GM19468 (cell line): ENCODE results near the gene ATAT1.

Experiments used
- ATAC-seq: cut with Tn5 transposase; IDR thresholded peaks from one replicate; pipeline ENCODE4 v1.9.1; 2021; ENCODE audit warnings: mild to moderate bottlenecking, moderate library complexity, moderate number of reproducible peaks; ENCODE audit not compliant: unreplicated experiment; ENCODE audit errors: extremely low read depth

ATAT1 gene

DNA sequence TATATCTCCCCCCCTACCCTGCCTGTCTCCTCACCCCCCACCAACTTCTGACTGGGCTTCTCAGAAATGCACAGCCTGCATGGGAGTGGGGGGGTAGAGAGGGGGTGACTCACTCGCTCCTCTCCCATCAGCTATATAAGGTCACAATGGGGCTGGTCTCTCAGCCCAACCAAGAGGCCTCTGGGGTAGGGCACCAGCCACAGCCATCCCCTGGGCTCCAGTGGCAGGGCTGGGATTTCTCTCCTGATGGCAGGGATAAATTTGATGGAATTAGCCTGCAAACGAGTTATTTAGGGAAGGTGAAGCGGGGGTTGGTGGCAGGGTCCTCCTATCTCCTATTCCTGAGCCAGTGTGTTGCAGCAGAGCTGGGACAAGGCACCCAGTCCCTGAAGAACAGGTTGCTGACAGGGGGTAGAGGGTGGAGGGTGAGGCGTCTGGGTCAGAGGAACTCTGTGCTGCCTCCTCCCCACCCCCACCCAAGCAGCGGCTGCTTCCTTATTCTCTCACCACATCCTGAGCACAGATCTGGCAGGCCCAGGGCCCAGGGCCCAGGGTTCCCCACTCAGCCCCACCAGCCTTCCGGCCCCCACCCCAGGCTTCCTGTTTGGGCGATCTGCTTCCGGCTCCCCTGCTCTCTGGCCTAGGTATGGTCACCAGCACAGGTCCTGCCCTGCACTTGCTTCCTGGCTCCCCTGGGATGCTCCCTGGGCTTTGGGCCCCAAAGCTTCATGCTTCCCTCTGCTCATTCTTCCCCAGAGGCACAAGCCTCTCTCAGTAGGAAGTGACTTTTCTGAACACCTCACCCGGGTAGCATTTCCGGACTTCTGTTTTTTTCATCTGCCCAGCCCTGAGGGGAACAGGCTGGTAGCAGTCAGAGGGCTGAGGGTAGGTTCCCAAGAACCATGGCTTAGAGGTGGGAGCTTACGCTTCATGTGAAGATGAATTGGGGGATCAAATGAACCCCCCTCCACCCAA lies 55.8 kb downstream of the ATAT1 start:
- no peak for ATAC-seq

DNA sequence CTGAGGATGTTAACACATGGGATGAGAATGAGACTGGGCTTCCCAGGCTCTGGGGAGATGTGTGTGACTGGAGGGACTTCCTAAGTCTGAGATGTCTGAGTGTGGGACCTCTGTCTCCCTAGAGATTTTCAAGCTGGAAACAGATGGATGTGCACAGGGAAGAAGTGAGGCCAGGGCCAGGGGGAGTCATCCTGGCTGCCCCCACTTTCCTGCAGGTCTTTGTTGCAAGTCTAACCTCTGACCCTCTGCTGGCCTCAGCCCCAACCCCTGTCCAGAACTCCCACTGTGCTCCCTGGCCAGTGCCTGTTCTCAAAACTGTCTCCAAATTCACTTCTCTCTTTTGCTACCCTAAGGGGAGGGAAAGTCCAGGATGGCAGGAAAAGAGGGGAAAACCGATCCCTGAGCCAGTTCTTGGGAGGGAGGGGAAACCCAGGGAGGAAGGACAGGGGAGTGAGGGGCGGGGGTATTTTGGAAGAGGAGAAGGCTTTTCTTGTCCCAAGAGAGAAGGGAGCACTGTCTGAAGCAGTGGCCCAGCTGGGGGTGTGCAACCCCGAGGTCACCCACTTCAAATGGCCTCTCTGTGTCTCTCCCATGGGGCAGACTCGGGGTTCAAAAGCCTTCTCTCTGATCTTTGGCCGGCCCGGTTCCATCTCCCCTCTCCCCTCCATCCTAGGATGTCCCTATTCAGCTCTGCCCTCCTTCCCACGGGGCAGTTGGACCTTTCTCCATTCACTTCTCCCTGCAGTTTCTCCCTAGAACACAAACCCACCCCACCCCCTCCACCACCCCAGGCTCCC lies 56.7 kb downstream of the ATAT1 start:
- ATAC-seq, result no peak

- ATAC-seq, result no peak
Observed at GRCh38 chr6:30683980-30684338, 57.3 kb downstream of the ATAT1 start.

- no peak for ATAC-seq
Observed at GRCh38 chr6:30684386-30685156, 57.9 kb downstream of the ATAT1 start.

DNA sequence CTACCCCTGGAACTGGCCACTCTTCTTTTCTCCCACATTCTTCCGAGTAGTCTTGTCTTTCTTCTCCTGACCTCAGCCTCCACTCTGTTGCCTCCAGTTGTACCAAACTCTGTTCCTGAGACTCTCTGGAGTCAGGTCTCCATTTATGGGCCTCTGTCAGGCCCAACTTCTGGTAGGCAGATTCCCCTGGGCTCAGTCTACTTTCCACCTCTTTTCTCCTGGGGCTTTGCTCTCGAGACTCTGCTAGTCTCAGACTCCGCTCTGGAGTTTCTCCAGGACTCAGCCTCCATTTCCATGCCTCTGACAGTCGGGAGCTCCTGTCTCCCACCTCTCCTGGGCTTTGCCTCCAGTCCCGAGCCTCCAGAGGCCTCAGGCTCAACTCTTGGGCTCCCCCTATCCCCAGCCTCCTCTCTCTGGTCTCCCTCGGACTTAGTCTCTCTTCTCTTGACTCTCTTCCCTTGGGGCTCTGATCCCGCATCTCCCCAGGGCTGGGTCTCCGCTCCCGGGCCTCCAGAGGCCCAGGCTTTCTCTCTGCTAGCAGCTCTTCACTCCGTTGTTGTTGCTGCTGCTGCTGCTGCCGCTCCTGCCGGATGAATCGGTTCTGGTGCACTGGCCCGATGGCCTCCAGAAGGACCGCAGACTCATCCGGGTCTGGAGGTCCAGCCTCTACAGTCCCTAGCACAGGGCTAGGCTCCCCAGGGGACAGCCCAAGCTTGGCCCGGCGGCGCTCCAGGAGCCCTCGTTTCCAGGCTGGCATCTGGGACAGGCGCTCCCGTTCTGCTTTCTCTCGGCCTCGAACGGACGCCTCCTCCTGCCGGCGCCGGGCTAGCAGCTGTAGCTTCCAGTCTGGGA lies 58.7 kb downstream of the ATAT1 start:
- ATAC-seq, result no peak

DNA sequence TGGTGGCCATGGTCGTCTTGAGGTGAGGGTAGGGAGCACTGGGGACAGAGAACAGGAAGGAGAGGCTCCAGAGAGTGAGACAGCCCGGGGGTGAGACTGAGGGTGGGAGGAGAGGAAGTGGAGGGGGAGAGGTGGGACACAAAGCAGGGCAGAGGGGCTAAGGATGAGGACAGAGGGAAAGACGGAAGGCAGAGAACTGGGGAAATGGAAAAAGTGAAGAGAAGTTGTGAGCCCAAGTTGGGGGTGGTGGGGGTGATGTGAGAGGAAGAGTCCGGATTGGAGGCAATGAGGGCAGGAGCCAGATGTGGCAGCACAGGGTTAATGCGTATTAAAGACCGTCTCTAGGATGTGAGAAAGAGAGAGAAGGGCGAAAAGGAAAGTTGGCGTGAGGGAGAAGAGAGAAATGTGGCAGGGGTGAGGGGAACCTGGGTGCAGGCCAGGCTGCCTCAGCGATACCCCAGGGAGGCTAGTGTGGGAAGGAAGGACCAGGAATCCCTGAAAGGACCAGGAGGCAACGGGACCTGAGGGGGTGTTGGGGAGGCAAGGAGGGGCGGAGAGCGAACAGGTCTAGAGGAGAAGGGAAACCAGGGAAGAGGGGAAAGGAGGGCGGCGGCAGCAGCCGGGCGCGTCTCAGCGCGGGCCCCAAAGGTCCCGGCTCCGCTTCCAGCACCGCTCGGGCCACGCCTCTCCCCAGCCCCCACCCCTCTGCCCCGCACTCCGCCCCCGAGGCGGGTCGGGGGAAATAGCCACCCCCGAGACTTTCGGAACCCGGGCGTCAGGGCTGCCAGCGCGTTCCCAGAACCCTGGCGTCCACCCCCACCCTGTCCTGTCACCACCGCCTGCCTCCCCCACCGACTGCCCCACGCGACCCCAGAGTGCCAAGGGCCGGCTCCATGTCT lies 59.6 kb downstream of the ATAT1 start, which contains the start of gene PPP1R18:
Gene PPP1R18, minus strand, starts transcription at position 637 of the 899 bp plus-strand sequence. Its CDS starts 627 bp downstream, at position 10.
- ATAC-seq, result no peak

- ATAC-seq, result peak; percentile 31
Observed at GRCh38 chr6:30686908-30687658, 60.4 kb downstream of the ATAT1 start.

DNA sequence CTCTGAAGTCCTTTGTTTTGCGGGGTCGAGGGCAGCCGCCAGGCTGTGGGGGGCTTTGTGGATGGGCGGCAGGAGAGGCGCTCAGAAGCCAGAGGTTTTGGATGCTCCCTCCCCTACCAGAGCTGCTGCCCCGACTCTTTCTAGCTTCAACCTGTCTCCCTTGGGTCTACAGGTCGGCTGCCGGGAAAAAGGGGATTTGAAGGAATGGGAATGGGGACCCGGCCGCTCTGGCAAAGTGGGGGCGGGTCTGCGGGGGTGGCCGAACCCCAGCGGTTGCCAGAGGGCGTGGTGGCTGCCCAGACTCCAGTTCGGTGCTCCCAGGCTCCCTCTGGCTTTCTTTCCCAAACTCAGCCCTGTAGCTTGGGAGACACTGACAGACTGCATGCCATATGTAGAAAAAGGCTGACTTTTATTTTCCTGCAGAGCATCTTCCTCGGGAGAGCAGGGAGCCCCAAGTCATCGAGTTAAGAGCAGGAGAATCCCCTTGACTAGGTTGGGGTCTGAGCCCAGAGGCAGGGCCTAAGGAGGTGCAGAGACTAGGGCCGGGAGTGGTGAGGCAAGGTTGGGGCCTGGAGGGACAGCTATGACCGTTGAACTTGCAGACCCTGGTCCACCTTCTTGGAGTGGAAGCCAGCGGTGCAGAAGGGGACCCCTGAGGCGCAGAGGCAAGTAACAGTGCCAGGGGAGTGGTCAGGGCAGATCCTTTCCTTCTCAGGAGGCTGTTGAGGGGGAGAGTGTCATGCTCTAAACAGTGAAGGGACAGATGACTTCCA lies 61.2 kb downstream of the ATAT1 start:
- ATAC-seq, result no peak

DNA sequence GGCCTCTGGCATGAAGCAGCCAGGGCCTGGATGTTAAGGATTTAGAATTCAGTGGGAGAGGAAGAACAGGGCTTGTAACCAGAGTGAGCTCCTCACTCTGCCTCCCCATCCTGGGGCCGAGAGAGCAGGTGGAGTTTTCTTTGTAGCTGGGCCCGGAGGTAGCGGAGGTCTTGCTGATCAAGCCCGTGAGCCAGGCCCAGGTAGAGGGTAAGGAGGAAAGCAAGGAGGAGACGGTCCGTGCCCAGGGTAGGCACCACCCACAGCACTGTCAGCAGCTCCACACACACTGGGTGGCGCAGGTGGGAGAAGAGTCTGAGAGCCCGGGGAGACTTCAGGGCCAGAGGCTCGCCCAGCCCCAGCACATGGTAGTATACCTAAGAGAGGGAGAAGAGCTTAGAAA lies 61.9 kb downstream of the ATAT1 start:
- ATAC-seq, result no peak

GRCh38 chr6:30689022-30689865 lies 62.6 kb downstream of the ATAT1 start:
- no peak for ATAC-seq

DNA sequence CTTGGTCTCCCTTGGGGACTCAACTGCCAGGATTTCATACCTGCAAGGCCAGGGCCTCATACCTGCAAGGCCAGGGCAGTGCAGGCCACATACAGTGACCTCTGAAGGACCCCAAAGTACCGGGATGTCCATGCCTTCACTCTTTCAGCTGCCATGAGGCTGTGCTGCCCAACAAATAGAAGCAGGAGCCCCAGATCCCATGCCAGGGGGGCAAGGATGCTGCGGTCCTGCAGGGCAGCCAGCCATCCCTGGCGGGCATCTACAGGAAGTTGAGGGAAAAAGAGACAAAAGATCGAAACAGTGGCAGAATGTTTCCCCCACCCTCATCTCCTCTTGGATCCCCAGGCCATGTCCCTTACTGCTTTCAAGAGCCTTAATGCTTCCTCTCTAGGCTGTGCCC lies 63.3 kb downstream of the ATAT1 start:
- no peak for ATAC-seq

GRCh38 chr6:30690403-30691207 lies 63.9 kb downstream of the ATAT1 start, which contains the start of gene NRM:
Gene NRM (minus strand): TSS chr6:30690984. CDS start chr6:30690974, 10 bp downstream.
- ATAC-seq, result no peak

DNA sequence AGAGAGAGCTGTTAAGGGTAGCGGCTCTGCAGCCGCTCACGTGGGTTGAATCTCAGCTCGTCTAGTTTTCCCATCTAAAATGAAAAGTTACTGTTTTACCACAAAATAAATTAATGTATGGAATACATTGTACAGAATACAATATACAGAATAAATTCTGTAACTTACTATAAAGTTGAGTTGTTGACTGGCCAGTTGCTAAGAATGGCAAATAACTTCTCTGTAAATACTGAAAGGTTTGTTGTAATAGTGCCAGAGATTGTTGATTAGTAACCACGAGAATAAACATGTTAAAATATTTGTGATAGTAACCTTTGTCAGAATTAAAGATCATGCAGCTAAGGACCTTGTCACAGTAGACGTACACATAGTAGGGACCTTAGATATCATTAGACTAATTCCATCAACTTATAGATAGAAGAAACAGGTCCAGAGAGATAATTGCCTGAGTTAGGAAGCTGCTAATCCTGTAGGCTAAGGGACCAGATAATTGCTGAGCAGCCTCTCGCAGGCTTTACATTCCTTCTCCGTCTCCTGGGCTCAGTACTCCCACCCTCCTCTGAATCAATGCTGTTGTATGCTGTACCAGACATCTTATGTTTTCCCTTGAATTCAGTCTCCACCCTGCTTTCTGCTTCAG lies 64.7 kb downstream of the ATAT1 start:
- ATAC-seq, result no peak
